ENCODE data around the gene SLC22A3.

- TF ChIP-seq TAF1 (IDR thresholded peaks at IDR 0.05; ENCODE audit: low read depth, low read length) (no peak), POLR2A (IDR thresholded peaks at IDR 0.05; ENCODE audit: low read depth, low read length) (no peak), SPI1 (IDR thresholded peaks at IDR 0.05; ENCODE audit: low read depth, low read length) (no peak), POLR2AphosphoS5 (IDR thresholded peaks at IDR 0.05; ENCODE audit: low read depth, low read length) (no peak), PAX5 (IDR thresholded peaks at IDR 0.05; ENCODE audit: insufficient read depth, low read length, severe bottlenecking) (no peak)
Observed at GRCh38 chr6:160327981-160328380, 20.2 kb upstream of the SLC22A3 start.

All from GM12891 (cell line).